KMS-11 (cell line): ENCODE data around the gene PTPRN2.
"Not testable (repeated sequence)": the region's sequence is repeated elsewhere in the genome, so short reads cannot be mapped to it uniquely, and the experiment has no call there.

ENCODE experiments used
- H2AFZ ChIP-seq: fragments of 200-600 bp; sonication (generic); 2 replicates; pipeline ENCODE4 v1.6.1; 2016; ENCODE audit warnings: antibody characterized with exemption, mixed run types, low read depth
- H3K27ac ChIP-seq: fragments of 200-600 bp; sonication (generic); 2 replicates; pipeline ENCODE4 v1.6.1; 2016; ENCODE audit warnings: mild to moderate bottlenecking, mixed run types
- H3K27me3 ChIP-seq: fragments of 200-600 bp; sonication (generic); 2 replicates; pipeline ENCODE4 v1.6.1; 2017; ENCODE audit warnings: mild to moderate bottlenecking, low read depth, mixed run types, moderate library complexity; ENCODE audit not compliant: insufficient read depth
- H3K36me3 ChIP-seq: fragments of 200-600 bp; sonication (generic); 2 replicates; pipeline ENCODE4 v1.6.1; 2017; ENCODE audit warnings: mild to moderate bottlenecking, mixed run types; ENCODE audit not compliant: insufficient read depth
- H3K4me1 ChIP-seq: fragments of 200-600 bp; sonication (generic); 2 replicates; pipeline ENCODE4 v1.6.1; 2016; ENCODE audit warnings: mild to moderate bottlenecking, low read depth, mixed run types; ENCODE audit not compliant: poor library complexity, severe bottlenecking
- H3K4me2 ChIP-seq: fragments of 200-600 bp; sonication (generic); 2 replicates; pipeline ENCODE4 v1.7.0; 2016; ENCODE audit warnings: mild to moderate bottlenecking, mixed run types
- H3K4me3 ChIP-seq: fragments of 200-600 bp; sonication (generic); IDR thresholded peaks from 2 replicates; pipeline ENCODE4 v1.6.1; 2017; ENCODE audit warnings: low read depth, low read length, mixed read lengths; ENCODE audit not compliant: insufficient read depth
- H3K79me2 ChIP-seq: fragments of 200-600 bp; sonication (generic); 2 replicates; pipeline ENCODE4 v1.6.1; 2016; ENCODE audit warnings: low read depth, mixed run types; ENCODE audit not compliant: insufficient read depth
- H3K9ac ChIP-seq: fragments of 200-600 bp; sonication (generic); 2 replicates; pipeline ENCODE4 v1.6.1; 2016; ENCODE audit warnings: mild to moderate bottlenecking, mixed run types
- H4K20me1 ChIP-seq: fragments of 200-600 bp; sonication (generic); 2 replicates; pipeline ENCODE4 v1.6.1; 2016; ENCODE audit warnings: mild to moderate bottlenecking, mixed run types; ENCODE audit not compliant: insufficient read depth
- CTCF ChIP-seq: fragments of 200-600 bp; sonication (generic); conservative IDR thresholded peaks from 2 replicates; pipeline ENCODE4 v1.6.1; 2017; ENCODE audit warnings: low read depth, mild to moderate bottlenecking, antibody characterized with exemption, low read length, moderate library complexity, mixed read lengths

PTPRN2 gene

GRCh38 chr7:158377800-158378623, 209.6 kb downstream of the PTPRN2 start:
- Histone ChIP-seq H3K4me3 (no peak overlapping the region), H3K27me3 (peaks cover 22% of the 10 kb centered on the region; the same call in 1 of the 2 replicates), H4K20me1 (no peaks in the 10 kb centered on the region), H3K9ac (no peak overlapping the region), H3K27ac (no peak overlapping the region), H3K36me3 (no peaks in the 10 kb centered on the region), H2AFZ (no peak overlapping the region), H3K79me2 (no peaks in the 10 kb centered on the region), H3K4me1 (no peaks in the 10 kb centered on the region), H3K4me2 (no peak overlapping the region)
- no peak for TF ChIP-seq CTCF

GRCh38 chr7:158376839-158377186, 210.8 kb downstream of the PTPRN2 start:
- not testable (repeated sequence) for H2AFZ ChIP-seq, H3K9ac ChIP-seq, H3K27ac ChIP-seq, H3K4me3 ChIP-seq, H3K4me2 ChIP-seq, H3K4me1 ChIP-seq, H4K20me1 ChIP-seq, H3K79me2 ChIP-seq, H3K36me3 ChIP-seq
- peaks cover 22% of the 10 kb centered on the region; the same call in 1 of the 2 replicates for H3K27me3 ChIP-seq

GRCh38 chr7:158376146-158376838, 211.3 kb downstream of the PTPRN2 start:
- not testable (repeated sequence) for H3K27ac ChIP-seq, H3K79me2 ChIP-seq, H3K9ac ChIP-seq, H2AFZ ChIP-seq, H3K4me2 ChIP-seq, H3K4me3 ChIP-seq, H4K20me1 ChIP-seq, H3K36me3 ChIP-seq, H3K4me1 ChIP-seq
- H3K27me3 ChIP-seq: peaks cover 22% of the 10 kb centered on the region; the same call in 1 of the 2 replicates

GRCh38 chr7:158375034-158375433, 212.6 kb downstream of the PTPRN2 start:
- no peaks in the 10 kb centered on the region for H3K79me2 ChIP-seq
- no peaks in the 10 kb centered on the region for H4K20me1 ChIP-seq
- H3K27me3 ChIP-seq: peaks cover 22% of the 10 kb centered on the region; the same call in 1 of the 2 replicates
- no peak overlapping the region for H3K9ac ChIP-seq
- no peak overlapping the region for H3K4me2 ChIP-seq
- TF ChIP-seq CTCF: no peak
- H2AFZ ChIP-seq: no peak overlapping the region
- H3K27ac ChIP-seq: no peak overlapping the region
- H3K36me3 ChIP-seq: no peaks in the 10 kb centered on the region
- no peak overlapping the region for H3K4me3 ChIP-seq
- no peaks in the 10 kb centered on the region for H3K4me1 ChIP-seq

- no peak for TF ChIP-seq CTCF
- Histone ChIP-seq H4K20me1 (no peaks in the 10 kb centered on the region), H3K79me2 (no peaks in the 10 kb centered on the region), H3K27me3 (peaks cover 22% of the 10 kb centered on the region; the same call in 1 of the 2 replicates), H2AFZ (no peak overlapping the region), H3K4me1 (no peaks in the 10 kb centered on the region), H3K27ac (no peak overlapping the region), H3K9ac (no peak overlapping the region), H3K36me3 (no peaks in the 10 kb centered on the region), H3K4me2 (no peak overlapping the region), H3K4me3 (no peak overlapping the region)
Observed at GRCh38 chr7:158374586-158374985, 213.0 kb downstream of the PTPRN2 start.
